ENCODE measurements around the gene OLIG1. TPM values are rescaled to one million over a fixed set of nuclear protein-coding genes. Genes with fewer than 3 reads are reported as not detected.

The OLIG1 gene
- total RNA-seq, 2 donors from 2014 or later = 10.8 TPM; not detected in 1

DNA sequence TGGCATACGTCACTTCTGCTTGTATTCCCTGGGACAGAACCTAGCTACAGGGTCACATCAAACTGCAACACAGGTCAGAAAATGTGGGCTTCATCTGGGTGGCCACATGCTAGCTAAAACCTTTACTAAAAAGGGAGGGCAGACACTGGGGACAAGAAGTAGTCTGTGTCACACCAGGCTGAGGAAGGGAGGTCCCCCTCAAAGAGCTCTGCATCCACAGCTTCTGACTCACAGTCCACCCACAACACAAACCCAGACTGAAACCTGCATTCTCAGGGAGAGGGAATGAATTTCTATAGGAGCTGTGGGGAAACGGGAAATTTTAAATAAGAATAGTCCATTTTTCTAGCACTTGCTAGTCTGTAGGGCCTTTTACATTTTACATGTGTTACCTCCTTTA is 28.0 kb upstream of the OLIG1 start:
- Histone ChIP-seq H3K9me3 (no peaks in the 10 kb centered on the region), H3K27ac (no peak overlapping the region), H3K4me3 (no peak overlapping the region), H3K4me1 (replicated peaks) (no peaks in the 10 kb centered on the region), H3K36me3 (no peaks in the 10 kb centered on the region), H3K27me3 (replicated peaks; ENCODE audit: insufficient read depth) (no peaks in the 10 kb centered on the region)
- WGBS = 63% methylated on average over 2 of the region's 2 CpGs
- DNase-seq (ENCODE audit: low spot score) = no peak
- TF ChIP-seq, protein P1, sequence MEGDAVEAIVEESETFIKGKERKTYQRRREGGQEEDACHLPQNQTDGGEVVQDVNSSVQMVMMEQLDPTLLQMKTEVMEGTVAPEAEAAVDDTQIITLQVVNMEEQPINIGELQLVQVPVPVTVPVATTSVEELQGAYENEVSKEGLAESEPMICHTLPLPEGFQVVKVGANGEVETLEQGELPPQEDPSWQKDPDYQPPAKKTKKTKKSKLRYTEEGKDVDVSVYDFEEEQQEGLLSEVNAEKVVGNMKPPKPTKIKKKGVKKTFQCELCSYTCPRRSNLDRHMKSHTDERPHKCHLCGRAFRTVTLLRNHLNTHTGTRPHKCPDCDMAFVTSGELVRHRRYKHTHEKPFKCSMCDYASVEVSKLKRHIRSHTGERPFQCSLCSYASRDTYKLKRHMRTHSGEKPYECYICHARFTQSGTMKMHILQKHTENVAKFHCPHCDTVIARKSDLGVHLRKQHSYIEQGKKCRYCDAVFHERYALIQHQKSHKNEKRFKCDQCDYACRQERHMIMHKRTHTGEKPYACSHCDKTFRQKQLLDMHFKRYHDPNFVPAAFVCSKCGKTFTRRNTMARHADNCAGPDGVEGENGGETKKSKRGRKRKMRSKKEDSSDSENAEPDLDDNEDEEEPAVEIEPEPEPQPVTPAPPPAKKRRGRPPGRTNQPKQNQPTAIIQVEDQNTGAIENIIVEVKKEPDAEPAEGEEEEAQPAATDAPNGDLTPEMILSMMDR (IDR thresholded peaks at IDR 0.05) = no peak
- TF ChIP-seq POLR2AphosphoS5 (IDR thresholded peaks at IDR 0.05) (no peak), POLR2A (IDR thresholded peaks at IDR 0.05) (no peak)
- intact Hi-C loops (cut with DNase I) = no loop called here

DNA sequence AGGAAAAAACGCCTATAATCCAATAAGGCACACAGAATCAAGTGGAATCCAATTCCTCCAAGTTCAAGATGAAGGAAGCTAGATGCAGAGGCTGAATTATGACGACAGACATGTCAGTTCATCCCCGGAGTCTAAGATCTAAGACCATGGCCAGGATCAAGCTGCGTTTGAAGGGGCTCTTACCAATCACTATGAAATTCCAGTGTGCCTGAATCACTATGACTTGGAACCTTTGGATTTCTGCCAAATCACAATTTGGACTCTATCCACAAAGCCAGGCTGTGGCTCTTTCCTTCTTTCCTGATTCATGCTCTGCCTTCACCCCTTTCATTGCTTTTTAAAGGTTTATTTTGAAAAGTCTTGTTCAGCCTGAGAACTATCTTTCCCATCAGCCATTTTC is 27.1 kb upstream of the OLIG1 start:
- DNase-seq (ENCODE audit: low spot score) = no peak
- Histone ChIP-seq H3K27me3 (replicated peaks; ENCODE audit: insufficient read depth) (no peaks in the 10 kb centered on the region), H3K36me3 (no peaks in the 10 kb centered on the region), H3K9me3 (no peaks in the 10 kb centered on the region), H3K4me3 (no peak overlapping the region), H3K4me1 (replicated peaks) (no peaks in the 10 kb centered on the region), H3K27ac (no peak overlapping the region)
- TF ChIP-seq POLR2AphosphoS5 (IDR thresholded peaks at IDR 0.05) (no peak), POLR2A (IDR thresholded peaks at IDR 0.05) (no peak)
- WGBS = 54% methylated on average over 4 of the region's 4 CpGs
- intact Hi-C loops (cut with DNase I) = no loop called here

DNA sequence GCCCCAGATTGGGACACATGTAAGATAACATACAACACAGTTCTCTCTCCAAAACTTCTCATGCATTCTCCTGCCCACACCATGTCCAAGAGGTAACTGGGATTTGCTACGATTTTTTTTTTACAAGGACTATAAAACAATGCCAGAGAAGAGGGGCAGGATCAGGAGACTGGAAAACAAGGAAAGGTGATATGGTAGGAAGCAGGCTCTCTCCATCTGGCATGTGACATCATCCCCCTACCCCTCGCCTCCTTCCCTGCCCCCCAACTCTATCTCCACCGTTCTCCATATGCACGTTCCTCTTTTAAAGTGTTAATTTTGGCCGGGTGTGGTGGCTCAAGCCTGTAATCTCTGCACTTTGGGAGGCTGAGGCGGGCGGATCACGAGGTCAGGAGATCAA is 23.5 kb upstream of the OLIG1 start:
- 64% methylated on average over 8 of the region's 8 CpGs for WGBS
- H3K4me1 ChIP-seq (replicated peaks) = no peaks in the 10 kb centered on the region
- H3K27me3 ChIP-seq (replicated peaks; ENCODE audit: insufficient read depth) = no peaks in the 10 kb centered on the region
- H3K9me3 ChIP-seq = no peaks in the 10 kb centered on the region
- no peak overlapping the region for H3K27ac ChIP-seq
- TF ChIP-seq, protein P1 (IDR thresholded peaks at IDR 0.05) = no peak
- TF ChIP-seq POLR2A (IDR thresholded peaks at IDR 0.05) (no peak), POLR2AphosphoS5 (IDR thresholded peaks at IDR 0.05) (no peak)
- intact Hi-C loops (cut with DNase I) = no loop called here
- H3K36me3 ChIP-seq = no peaks in the 10 kb centered on the region
- DNase-seq (ENCODE audit: low spot score) = no peak
- H3K4me3 ChIP-seq = no peak overlapping the region

DNA sequence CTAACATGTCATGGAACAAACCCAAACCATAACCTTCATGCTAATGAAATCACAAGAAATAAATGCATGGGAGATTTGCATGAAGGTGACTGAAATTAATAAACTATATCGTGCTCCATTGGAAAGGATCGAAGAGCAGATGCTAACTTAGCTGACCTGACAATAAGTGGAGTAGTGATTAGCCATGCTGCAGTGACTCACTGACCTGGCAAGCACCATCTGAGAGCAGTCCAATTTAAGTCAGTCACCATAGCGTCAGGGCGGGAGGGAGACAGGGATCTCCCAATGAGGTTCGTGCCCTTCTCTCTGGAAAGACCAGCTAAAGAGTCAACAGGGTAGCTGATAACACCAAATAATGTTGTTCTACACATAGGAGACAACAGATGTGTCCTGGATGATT is 22.7 kb upstream of the OLIG1 start:
- Histone ChIP-seq H3K9me3 (no peaks in the 10 kb centered on the region), H3K36me3 (no peaks in the 10 kb centered on the region), H3K4me1 (replicated peaks) (no peaks in the 10 kb centered on the region), H3K27ac (no peak overlapping the region), H3K4me3 (no peak overlapping the region), H3K27me3 (replicated peaks; ENCODE audit: insufficient read depth) (no peaks in the 10 kb centered on the region)
- 83% methylated on average over 5 of the region's 5 CpGs for WGBS
- TF ChIP-seq POLR2A (IDR thresholded peaks at IDR 0.05) = no peak
- intact Hi-C loops (cut with DNase I) = no loop called here
- DNase-seq (ENCODE audit: low spot score) = no peak

DNA sequence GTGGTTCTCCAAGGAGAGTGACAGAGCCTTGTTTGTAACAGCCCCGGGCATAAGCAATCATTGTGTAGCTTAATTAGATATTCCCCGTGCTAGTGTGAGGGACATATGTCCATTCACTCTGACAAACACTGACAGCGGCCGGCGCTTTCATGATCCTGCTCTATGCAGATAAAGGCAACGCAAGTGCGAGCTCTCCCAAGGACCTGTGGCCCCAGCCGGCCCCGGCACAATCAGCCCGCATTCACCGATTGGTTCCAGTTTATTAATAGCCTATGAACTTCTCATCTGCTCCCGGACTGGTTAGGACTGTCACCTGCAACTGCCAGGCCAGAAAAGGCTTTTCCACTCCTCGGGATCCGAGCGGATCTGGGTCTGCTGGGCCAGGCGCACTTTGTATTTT is 18.0 kb upstream of the OLIG1 start:
- DNase-seq (ENCODE audit: low spot score) = no peak
- WGBS = 79% methylated on average over 16 of the region's 16 CpGs
- intact Hi-C loops (cut with DNase I) = no loop called here
- H3K4me1 ChIP-seq (replicated peaks) = no peaks in the 10 kb centered on the region
- no peak overlapping the region for H3K27ac ChIP-seq
- H3K27me3 ChIP-seq (replicated peaks; ENCODE audit: insufficient read depth) = no peaks in the 10 kb centered on the region
- H3K36me3 ChIP-seq = no peaks in the 10 kb centered on the region
- H3K9me3 ChIP-seq = no peaks in the 10 kb centered on the region
- TF ChIP-seq, protein P1 (IDR thresholded peaks at IDR 0.05) = no peak
- TF ChIP-seq POLR2AphosphoS5 (IDR thresholded peaks at IDR 0.05) (no peak), POLR2A (IDR thresholded peaks at IDR 0.05) (no peak)
- no peak overlapping the region for H3K4me3 ChIP-seq

DNA sequence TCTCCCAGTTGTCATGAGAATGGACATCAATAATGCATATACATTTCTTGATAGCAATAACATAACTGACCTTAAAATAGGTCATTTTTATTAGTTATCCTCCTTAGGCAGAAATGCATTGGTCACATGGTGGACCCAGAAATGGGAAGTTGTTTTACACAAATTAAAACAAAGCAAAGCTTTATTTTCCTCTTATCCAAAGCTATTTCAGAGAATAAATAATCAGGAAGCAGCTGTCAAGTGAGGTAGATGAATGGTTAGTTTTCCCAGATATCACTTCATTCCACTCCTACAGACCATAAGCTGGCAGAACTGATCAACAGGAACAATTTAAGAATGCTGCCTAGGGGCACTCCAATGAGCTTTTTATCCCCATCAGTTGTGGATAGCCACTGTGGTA is 16.0 kb upstream of the OLIG1 start:
- intact Hi-C loops (cut with DNase I) = no loop called here
- no peaks in the 10 kb centered on the region for H3K27me3 ChIP-seq (replicated peaks; ENCODE audit: insufficient read depth)

More for the DNA sequence above, 16.0 kb upstream of the OLIG1 start:
- Histone ChIP-seq H3K4me3 (no peak overlapping the region), H3K9me3 (no peaks in the 10 kb centered on the region), H3K36me3 (no peaks in the 10 kb centered on the region), H3K4me1 (replicated peaks) (no peaks in the 10 kb centered on the region), H3K27ac (no peak overlapping the region)
- no peak for DNase-seq (ENCODE audit: low spot score)
- TF ChIP-seq POLR2A (IDR thresholded peaks at IDR 0.05) = no peak
- TF ChIP-seq, protein P1 (IDR thresholded peaks at IDR 0.05) = no peak
- TF ChIP-seq POLR2AphosphoS5 (IDR thresholded peaks at IDR 0.05) = no peak

All from prostate gland (tissue), 2 donors.